GDM1 (cell line): ENCODE results near the gene TNFRSF4.

ENCODE experiments used
- DNase-seq: peaks from one replicate; lab custom pipeline; 2025; lab: John Stamatoyannopoulos, UW

The TNFRSF4 gene

DNA sequence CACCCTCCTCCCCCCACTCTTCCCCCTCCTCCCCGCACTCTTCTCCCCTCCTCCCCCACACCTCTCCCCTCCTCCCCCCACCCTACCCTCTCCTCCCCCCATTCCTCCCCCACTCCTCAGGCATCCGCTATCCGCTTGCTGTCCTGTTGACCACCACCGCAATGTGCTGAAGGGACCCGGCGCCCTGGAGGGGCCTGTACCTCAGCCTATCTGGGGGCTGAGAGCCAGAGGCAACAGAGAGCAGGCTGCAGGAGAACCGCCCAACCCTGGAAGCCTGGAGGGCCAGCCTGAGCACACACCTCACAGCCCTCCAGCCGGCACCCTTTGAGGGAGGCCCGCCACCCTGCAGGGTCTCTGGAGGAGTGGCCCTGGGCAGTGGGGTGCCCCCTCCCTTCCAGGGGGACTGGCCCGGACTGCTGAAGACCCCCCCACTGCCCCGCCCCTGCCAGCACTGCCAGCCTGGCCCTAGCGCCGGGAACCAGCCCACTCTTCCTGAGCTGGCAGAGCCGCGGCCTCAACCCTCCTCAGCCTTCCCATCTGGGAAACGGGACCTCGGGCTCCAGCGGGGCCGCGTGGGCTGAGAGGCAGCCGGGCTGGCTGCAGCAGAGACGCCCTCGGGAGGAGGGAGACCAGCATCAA, 31.3 kb upstream of the TNFRSF4 start:
- DNase-seq, result no peak

- no peak for DNase-seq
Measured at GRCh38 chr1:1244192-1244811, 30.3 kb upstream of the TNFRSF4 start.

- no peak for DNase-seq
Measured at GRCh38 chr1:1243807-1244191, 29.8 kb upstream of the TNFRSF4 start.

- no peak for DNase-seq
Measured at GRCh38 chr1:1243266-1243660, 29.3 kb upstream of the TNFRSF4 start.

DNA sequence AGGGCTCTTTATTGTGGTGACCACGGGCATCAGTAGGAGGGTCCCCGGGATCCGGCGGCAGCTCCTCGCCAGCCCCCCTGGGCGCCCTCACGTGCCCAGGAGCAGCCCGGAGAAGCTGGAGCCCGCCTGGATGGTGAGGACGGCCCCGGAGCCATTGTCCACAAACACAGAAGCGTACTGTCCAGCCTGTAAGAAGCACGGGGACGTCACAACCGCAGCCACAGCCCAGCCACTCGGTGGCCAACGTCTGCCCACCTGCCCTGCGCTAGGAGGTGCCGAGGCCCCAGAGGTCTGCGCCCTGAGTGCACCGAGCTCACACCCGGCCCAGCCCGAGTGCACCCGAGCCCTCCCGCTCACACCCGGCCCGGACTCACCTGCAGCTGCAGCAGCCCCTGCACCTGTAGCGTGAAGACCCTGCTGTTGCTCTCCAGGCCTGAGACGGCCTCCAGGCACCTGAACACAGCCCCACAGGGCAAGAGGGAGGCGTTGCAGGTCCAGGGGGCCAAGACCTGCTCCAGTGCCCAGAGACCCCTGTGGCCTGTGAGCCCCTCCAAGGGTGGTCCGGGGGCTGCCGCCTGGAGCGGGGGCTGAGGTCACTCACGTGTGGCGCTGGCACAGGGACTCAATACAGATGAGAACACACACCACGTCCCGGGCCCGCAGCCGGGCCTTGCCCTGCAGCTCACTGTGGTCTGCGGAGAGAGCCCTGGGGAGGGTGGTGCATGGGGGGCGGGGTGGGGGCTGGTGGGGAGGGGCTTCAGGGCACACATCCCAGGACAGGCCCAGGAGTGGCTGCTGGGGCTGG, 28.7 kb upstream of the TNFRSF4 start:
- DNase-seq, result no peak

DNA sequence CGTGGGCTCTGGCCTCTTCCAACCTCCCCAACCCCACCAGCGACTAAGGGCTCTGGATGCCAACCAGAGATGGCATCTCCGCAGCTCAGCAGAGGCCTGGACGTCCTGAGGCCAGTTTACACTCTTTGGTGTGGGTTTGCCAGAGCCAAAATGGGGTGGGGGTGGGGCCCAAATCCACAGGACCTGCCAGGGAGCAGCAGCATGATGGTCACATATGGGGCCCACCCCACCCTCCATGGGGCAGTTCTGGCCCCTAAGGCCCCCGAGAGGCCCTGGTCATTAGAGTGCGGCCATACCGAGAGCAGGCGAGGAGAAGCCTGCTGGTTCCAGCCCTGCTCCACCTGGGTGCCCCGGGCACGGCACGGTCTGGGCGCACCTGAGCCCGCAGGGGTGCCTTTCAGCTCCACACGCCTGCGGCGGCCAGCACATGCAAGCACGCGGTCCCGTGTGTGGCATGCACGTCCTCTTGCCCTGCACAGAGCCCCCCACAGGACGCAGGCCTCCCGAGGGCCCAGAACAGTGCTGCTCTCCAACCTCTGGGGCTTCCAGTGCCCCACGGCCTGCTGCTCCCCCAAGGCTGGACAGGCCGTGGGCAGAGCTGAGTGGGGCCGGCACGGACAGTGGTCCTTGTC, 27.8 kb upstream of the TNFRSF4 start:
- DNase-seq, result no peak

DNA sequence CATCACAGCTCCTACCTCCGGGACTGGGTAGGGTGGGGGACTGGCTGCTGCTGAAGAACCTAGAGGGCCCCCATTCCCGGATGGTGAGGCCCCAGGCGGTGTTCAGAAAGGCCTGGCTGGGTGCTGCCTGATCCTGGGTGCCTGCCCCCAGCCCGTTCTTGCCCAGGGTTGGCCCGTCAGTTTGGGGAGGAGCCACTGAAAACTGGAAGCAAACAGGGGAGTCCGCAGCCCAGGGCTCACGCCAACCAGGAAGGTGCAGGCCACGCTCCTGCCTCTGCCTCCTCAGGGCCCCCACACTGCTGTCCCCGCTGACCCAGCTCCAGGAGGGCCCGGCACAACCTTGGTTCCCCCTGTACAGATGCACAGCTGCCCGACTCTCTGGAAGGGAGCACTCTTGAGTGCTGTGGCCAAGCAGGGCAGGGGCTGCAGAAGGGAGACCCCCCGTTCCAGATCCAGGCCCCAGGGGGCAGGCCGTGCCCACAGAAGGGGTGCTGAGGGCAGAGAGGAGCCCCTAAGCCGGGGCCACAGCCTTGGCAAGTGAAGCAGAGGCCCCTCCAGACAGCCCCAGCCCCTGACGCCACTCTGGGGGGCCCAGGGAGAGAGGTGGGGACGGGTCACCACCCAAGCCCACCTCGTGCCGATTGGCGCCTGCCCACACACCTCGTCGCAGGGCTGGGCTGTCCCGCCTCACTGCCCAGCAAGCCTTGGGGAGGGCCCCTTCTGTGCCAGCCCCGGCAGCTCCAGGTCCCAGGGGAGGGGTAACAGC, 27.1 kb upstream of the TNFRSF4 start:
- DNase-seq, result no peak

DNA sequence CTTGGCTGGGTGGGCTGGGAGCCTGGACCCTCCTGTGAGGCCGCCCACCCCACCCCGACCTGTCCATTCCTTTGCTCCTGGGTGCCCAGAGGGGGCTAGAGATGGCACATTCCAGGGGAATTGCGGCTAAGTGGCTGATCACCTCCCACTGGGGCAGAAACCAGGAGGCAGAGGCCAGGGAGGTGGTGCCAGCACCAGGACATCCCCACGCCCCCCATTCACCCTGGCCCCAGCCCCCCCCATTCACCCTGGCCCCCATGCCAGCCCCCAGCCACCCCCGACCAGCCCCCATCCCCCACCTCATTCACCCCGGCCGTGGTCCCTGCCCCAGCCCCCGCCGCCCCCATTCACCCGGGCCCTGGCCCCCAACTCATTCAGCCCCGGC, 26.4 kb upstream of the TNFRSF4 start:
- no peak for DNase-seq

DNA sequence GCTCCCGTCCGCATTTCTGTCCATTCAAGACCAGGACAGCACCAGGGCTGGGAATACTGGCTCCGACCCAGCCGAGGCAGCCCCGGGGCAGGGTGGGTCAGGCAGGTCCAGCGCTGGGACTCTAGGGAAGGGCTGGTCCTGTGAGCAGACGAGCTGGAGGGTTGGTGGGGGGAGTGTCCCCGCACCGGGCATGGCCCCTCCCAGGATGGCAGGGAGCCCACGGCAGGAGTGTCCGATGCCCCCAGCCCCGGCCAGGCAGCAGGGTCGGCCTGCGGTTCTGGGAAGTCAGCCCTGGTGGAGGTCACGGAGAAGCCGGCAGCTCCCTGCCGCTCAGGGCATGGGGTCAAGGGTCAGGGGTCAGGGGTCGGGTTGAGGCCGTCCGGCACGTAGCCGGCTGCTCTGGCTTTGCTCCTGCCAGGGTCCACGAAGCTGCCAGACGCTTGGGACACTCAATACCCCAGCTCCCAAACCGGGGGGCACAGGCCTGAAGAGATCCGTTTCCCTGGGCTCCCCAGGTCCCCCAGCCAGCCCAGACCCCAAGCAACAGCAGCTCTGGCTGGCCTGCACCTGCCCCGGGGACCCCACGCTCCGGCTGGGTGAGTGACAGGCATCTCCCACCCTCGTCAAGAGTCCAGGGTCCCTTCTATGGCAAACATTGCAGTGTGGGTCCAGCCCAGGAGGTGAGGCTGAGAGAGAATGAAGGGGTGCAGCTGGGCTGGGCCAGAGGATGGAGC, 25.8 kb upstream of the TNFRSF4 start:
- no peak for DNase-seq

- no peak for DNase-seq
Measured at GRCh38 chr1:1239227-1239613, 25.3 kb upstream of the TNFRSF4 start.

- no peak for DNase-seq
Measured at GRCh38 chr1:1238702-1239178, 24.8 kb upstream of the TNFRSF4 start.

DNA sequence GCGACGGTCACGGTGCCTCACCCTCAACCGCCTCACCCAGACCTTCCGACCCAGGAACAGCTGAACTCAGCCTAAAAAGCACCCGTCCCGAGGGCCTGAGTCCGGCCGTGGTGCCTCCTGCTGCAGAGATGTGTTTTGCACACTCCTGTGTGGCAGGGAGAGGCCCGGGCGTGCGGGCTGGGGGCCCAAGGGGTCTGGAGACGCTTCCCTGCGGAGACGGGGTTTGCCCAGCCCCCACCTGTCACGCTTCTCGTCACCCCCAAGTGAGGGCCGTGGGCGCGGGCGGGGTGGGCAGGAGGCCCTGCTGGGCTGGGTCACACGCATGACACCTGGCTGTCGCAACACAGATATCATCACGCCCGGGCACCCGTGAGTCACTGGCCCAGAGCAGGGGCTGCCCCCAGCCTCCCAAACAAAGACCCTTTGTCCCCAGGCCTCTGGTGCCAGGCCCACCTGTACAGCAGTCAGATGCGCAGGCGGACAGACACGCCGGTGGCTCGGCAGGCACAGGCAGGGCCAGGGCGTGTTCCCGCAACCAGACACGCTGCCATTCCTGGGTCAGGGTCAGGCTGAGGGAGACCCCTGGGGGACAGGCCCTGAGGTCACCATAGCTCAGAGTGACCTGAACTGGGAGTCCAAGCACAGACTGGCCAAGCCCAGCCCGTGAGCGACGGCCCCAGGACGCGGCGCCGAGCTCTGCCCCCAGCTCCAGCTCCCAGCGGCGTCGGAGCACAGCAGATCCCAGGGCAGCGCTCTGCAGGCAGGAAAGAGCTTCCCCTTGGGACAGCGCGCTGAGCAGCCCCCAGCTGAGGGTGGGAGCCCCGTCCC, 24.1 kb upstream of the TNFRSF4 start:
- DNase-seq, result no peak

GRCh38 chr1:1236945-1237873, 23.3 kb upstream of the TNFRSF4 start:
- no peak for DNase-seq

- no peak for DNase-seq
Measured at GRCh38 chr1:1236176-1236763, 22.3 kb upstream of the TNFRSF4 start.

DNA sequence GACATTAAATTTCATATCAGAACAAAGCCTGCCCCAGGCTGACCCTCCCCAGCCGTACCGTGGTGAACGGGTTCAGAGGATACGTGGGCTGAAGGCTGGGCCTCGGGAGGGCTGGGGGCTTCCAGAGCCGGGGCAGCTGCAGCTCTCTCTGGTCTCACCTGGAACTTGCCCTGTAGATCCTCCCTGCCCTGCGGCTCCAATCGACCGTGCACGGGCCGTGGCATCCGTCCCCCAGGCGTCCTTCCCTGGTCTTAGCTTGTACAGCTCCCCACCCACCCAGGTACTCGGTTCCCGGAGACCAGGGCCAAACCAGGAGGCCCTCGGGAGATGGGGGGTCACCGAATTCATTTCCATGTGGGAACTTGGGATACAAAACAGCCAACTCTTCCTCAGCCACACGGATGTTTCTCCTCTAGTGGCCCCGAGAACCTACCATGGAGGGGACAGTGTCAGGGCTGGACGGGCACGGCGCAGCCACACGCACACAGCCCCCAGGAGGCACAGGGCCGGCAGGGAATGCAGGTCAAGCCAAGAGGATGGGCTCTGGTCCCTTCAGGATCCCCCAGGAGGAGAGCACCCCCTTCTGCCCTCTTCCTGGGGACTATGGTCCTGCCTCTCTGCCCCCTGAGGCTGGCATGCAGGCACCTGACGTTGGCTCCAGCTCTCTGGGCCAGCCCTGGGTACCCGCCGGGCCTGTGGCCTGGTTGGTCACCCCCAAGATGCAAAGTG, 21.2 kb upstream of the TNFRSF4 start:
- no peak for DNase-seq

GRCh38 chr1:1234180-1234808, 20.3 kb upstream of the TNFRSF4 start:
- DNase-seq, result no peak

DNA sequence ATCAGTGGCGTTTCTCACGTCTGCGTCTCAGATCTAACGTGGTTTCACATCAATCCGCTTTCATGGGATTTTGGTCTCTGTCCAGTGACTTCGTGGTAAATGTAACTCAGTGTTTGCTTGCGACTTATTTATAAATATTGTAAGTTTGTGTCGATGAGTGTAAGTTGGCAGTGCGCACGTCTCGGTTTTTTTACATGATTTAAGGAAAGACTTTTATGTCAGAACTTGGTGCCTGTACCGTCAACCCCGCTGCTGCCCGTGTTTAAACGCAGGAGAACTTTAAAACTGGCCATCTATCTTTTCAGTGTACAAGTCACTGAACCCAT, 19.6 kb upstream of the TNFRSF4 start:
- no peak for DNase-seq
